Keratinocyte (primary cell): ENCODE data around the gene ITGB5. TPM values are rescaled to one million over a fixed set of nuclear protein-coding genes. Genes with fewer than 3 reads are reported as not detected.

ENCODE experiments used
- DNase-seq: peaks from one replicate; pipeline ENCODE4 v3.0.0-alpha.2; 2011; ENCODE audit warnings: low read depth, missing footprints, low spot score
- FAIRE-seq: peaks from 2 replicates; lab custom pipeline; 2011; peaks lifted over from hg19 to GRCh38; lab: Jason Lieb, UNC
- H2AFZ ChIP-seq: 2 replicates; pipeline ENCODE4 v1.6.0; 2012; ENCODE audit warnings: low read length, control low read depth, inconsistent platforms; ENCODE audit not compliant: control insufficient read depth
- H3K27ac ChIP-seq: 2 replicates; pipeline ENCODE4 v1.5.1; 2011; ENCODE audit warnings: low read length; ENCODE audit not compliant: control insufficient read depth, insufficient read depth
- H3K27me3 ChIP-seq: 3 replicates; pipeline ENCODE4 v1.6.0; 2011; ENCODE audit warnings: low read length; ENCODE audit not compliant: control insufficient read depth, insufficient read depth; ENCODE audit errors: extremely low read depth
- H3K36me3 ChIP-seq, 2 experiments: 2 replicates in 1 of 2; 3 replicates in 1 of 2; pipeline ENCODE4 v1.5.1; 2011; ENCODE audit warnings: low read length in 2 of 2, mild to moderate bottlenecking in 1 of 2; ENCODE audit not compliant: control insufficient read depth in 2 of 2, insufficient read depth in 2 of 2; ENCODE audit errors: extremely low read depth in 1 of 2
- H3K4me1 ChIP-seq: 3 replicates; pipeline ENCODE4 v1.5.1; 2011; ENCODE audit warnings: low read length; ENCODE audit not compliant: control insufficient read depth, insufficient read depth; ENCODE audit errors: extremely low read depth
- H3K4me2 ChIP-seq: 3 replicates; pipeline ENCODE4 v1.6.0; 2011; ENCODE audit warnings: low read depth, low read length; ENCODE audit not compliant: control insufficient read depth, insufficient read depth; ENCODE audit errors: extremely low read depth
- H3K4me3 ChIP-seq, 3 experiments: fragments of 200-600 bp in 1 of 3; sonication (generic) in 1 of 3; 2 replicates in 2 of 3; 3 replicates in 1 of 3; pipeline ENCODE4 v1.5.1; 2011 to 2016; ENCODE audit warnings: low read length in 3 of 3, mild to moderate bottlenecking in 3 of 3, control low read depth in 2 of 3, inconsistent platforms in 1 of 3, low read depth in 1 of 3, mixed read lengths in 1 of 3, mixed run types in 1 of 3, moderate library complexity in 1 of 3; ENCODE audit not compliant: control insufficient read depth in 2 of 3, insufficient read depth in 2 of 3; ENCODE audit errors: extremely low read depth in 1 of 3
- H3K79me2 ChIP-seq: 2 replicates; pipeline ENCODE4 v1.6.0; 2012; ENCODE audit warnings: low read length; ENCODE audit not compliant: control insufficient read depth, insufficient read depth
- H3K9ac ChIP-seq: 3 replicates; pipeline ENCODE4 v1.6.0; 2011; ENCODE audit warnings: low read length; ENCODE audit not compliant: control insufficient read depth, insufficient read depth; ENCODE audit errors: extremely low read depth
- H3K9me1 ChIP-seq: 3 replicates; pipeline ENCODE4 v1.6.0; 2011; ENCODE audit warnings: low read length; ENCODE audit not compliant: control insufficient read depth, insufficient read depth; ENCODE audit errors: extremely low read depth
- H3K9me3 ChIP-seq: 2 replicates; pipeline ENCODE4 v1.5.1; 2012; ENCODE audit warnings: low read depth, low read length; ENCODE audit not compliant: control insufficient read depth
- H4K20me1 ChIP-seq: 3 replicates; pipeline ENCODE4 v1.6.0; 2011; ENCODE audit warnings: low read length; ENCODE audit not compliant: control insufficient read depth, insufficient read depth; ENCODE audit errors: extremely low read depth
- CTCF ChIP-seq, 3 experiments: IDR thresholded peaks in 1 of 3; conservative IDR thresholded peaks in 1 of 3; optimal IDR thresholded peaks in 1 of 3; 2 replicates in 2 of 3; 3 replicates in 1 of 3; pipeline versions ENCODE3 to v1.5.1; 2011; ENCODE audit warnings: low read length in 3 of 3, mild to moderate bottlenecking in 3 of 3, moderate library complexity in 2 of 3, control low read depth in 1 of 3, inconsistent platforms in 1 of 3; ENCODE audit not compliant: insufficient read depth in 2 of 3; ENCODE audit errors: extremely low read depth in 1 of 3
- EZH2 ChIP-seq: IDR thresholded peaks from one replicate; pipeline ENCODE4 v1.6.1; 2012; ENCODE audit warnings: inconsistent platforms, mild to moderate bottlenecking, low read length, moderate library complexity
- dilution Hi-C: fragments of 300-500 bp; cut with MboI; formaldehyde crosslinking; loops from one replicate; pipeline ENCODE4 v1.7.0; 2020; ENCODE audit warnings: low sequenced_read_pairs; ENCODE audit not compliant: extremely low pct_ligation_motif_present
- polyA plus RNA-seq, 5 experiments: library from polyadenylated mRNA; depleted of rRNA in 3 of 5; stranded (reverse) in 3 of 5; stranded (forward) in 1 of 5; unstranded in 1 of 5; fragments of >200 nt; gene quantifications; 1 replicate in 1 of 5; 2 replicates in 3 of 5; 3 replicates in 1 of 5; pipeline versions ENCODE4 v1.2.1 to v1.2.3, GENCODE V29; 2011 to 2012; ENCODE audit warnings: missing spikeins in 2 of 5, low read depth in 1 of 5, low replicate concordance in 1 of 5

Gene ITGB5
- polyA plus RNA-seq, 1 donor (not counting 4 experiments of a cell fraction or from before 2014, with no cell fraction given), result 136 TPM

- no peak for DNase-seq
- Histone ChIP-seq H3K4me2 (no peak overlapping the region), H3K4me1 (peaks cover 4% of the 10 kb centered on the region), H3K27ac (no peak overlapping the region), H3K9me1 (no peaks in the 10 kb centered on the region), H3K9me3 (no peaks in the 10 kb centered on the region), H3K4me3 (no peak overlapping the region), H3K36me3 (peaks cover 32 to 53% of the 10 kb centered on the region in 2 experiments), H2AFZ (no peak overlapping the region), H4K20me1 (peaks cover 5% of the 10 kb centered on the region), H3K9ac (no peak overlapping the region), H3K79me2 (no peaks in the 10 kb centered on the region), H3K27me3 (no peaks in the 10 kb centered on the region)
- FAIRE-seq, result no peak
- dilution Hi-C loops, result no loop called here
- no peak for TF ChIP-seq CTCF (optimal IDR thresholded peaks at IDR 0.05 in 1 of 3, IDR thresholded peaks at IDR 0.05 in 1 of 3, conservative IDR thresholded peaks at IDR 0.05 in 1 of 3; ENCODE audit: extremely low read depth in 1 of 3, insufficient read depth in 2 of 3, low read length in 3 of 3)
- TF ChIP-seq EZH2, result no peak
Measured at GRCh38 chr3:124767691-124768090, 119.5 kb downstream of the ITGB5 start.

- DNase-seq (no peak), FAIRE-seq (no peak)
- TF ChIP-seq EZH2, result no peak
- no peak for TF ChIP-seq CTCF (optimal IDR thresholded peaks at IDR 0.05 in 1 of 3, IDR thresholded peaks at IDR 0.05 in 1 of 3, conservative IDR thresholded peaks at IDR 0.05 in 1 of 3; ENCODE audit: extremely low read depth in 1 of 3, insufficient read depth in 2 of 3, low read length in 3 of 3)
- H3K27me3 ChIP-seq, result no peaks in the 10 kb centered on the region
- no peaks in the 10 kb centered on the region for H3K9me3 ChIP-seq
- no peaks in the 10 kb centered on the region for H3K79me2 ChIP-seq
- H4K20me1 ChIP-seq, result peaks cover 5% of the 10 kb centered on the region
- H3K9me1 ChIP-seq, result no peaks in the 10 kb centered on the region
- dilution Hi-C loops, result no loop called here
- peaks cover 29 to 53% of the 10 kb centered on the region in 2 experiments for H3K36me3 ChIP-seq
- H3K4me3 ChIP-seq, result no peak overlapping the region
- peaks cover 4% of the 10 kb centered on the region for H3K4me1 ChIP-seq
- no peak overlapping the region for H2AFZ ChIP-seq
- no peak overlapping the region for H3K4me2 ChIP-seq
- H3K27ac ChIP-seq, result no peak overlapping the region
- H3K9ac ChIP-seq, result no peak overlapping the region
Measured at GRCh38 chr3:124767264-124767663, 119.9 kb downstream of the ITGB5 start.
